MM.1S (cell line): ENCODE measurements around the gene AAK1.

Experiments used
- CTCF ChIP-seq: fragments of 300-600 bp; sonication (generic); IDR thresholded peaks from 2 replicates; pipeline ENCODE4 v1.5.1; 2016; ENCODE audit warnings: antibody characterized with exemption, low read length, mixed read lengths
- EZH2 ChIP-seq: fragments of 300-600 bp; sonication (generic); optimal IDR thresholded peaks from 2 replicates; pipeline ENCODE3; 2017; ENCODE audit warnings: low read depth, mild to moderate bottlenecking, antibody characterized with exemption, low read length, mixed read lengths

DNA sequence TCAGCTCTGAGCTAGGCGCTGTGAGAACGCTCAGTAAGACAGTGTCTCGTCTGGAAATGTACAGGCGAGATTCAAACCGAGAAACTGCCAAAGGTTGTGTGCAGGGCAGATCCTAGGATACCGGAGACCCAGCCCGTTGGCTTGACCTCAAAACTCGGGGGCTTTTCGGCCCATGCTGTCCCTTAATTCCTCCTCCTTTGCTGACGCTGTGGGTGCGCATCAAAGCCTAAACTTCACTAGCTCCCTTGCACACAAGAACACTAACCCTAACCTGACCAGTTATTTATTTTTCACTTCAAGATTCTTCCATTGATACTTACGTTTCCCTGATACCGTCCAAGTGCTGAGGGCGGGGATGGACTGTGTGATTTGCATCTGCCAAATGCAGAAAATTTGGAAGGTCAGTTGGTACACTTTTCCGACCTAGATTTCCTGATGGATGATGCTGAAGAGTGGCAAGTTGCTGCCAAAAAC is 1.0 kb upstream of the AAK1 start:
- TF ChIP-seq CTCF: no peak
- TF ChIP-seq EZH2: no peak
